Left ventricle myocardium inferior (tissue), 1 donor: ENCODE results near the gene NOVA2. TPM values are rescaled to one million over a fixed set of nuclear protein-coding genes. Genes with fewer than 3 reads are reported as not detected.

Experiments
- DNase-seq: peaks from one replicate; pipeline ENCODE4 v3.0.0-alpha.2; 2020
- H3K27ac ChIP-seq: fragments of 200-600 bp; replicated peaks from 2 replicates; pipeline ENCODE4 v1.8.0; 2021
- H3K27me3 ChIP-seq: fragments of 200-600 bp; 2 replicates; pipeline ENCODE4 v1.8.0; 2021; ENCODE audit warnings: low read depth
- H3K36me3 ChIP-seq: fragments of 200-600 bp; 2 replicates; pipeline ENCODE4 v1.8.0; 2021
- H3K4me1 ChIP-seq: fragments of 200-600 bp; 2 replicates; pipeline ENCODE4 v1.8.0; 2021
- H3K4me3 ChIP-seq: fragments of 200-600 bp; 2 replicates; pipeline ENCODE4 v1.8.0; 2021; ENCODE audit warnings: mild to moderate bottlenecking, moderate library complexity
- H3K9me3 ChIP-seq: fragments of 200-600 bp; replicated peaks from 2 replicates; pipeline ENCODE4 v1.8.0; 2021
- intact Hi-C: fragments of 100-400 bp; cut with micrococcal nuclease; formaldehyde crosslinking; loops from one replicate; pipeline ENCODE4 v1.11.0; 2022
- total RNA-seq: library from RNA; stranded (reverse); fragmentation: NEBNext Ultra II Directional; extraction: Animal tissue kit (Norgen Biotek cat#: 25700); gene quantifications from one replicate; pipeline ENCODE4 v1.2.1, GENCODE V29; 2021
- TF ChIP-seq, protein P1 (sequence below): fragments of 200-600 bp; IDR thresholded peaks from 2 replicates; pipeline ENCODE4 v1.8.0; 2021; ENCODE audit warnings: antibody characterized with exemption, mild to moderate bottlenecking, borderline replicate concordance
- donor health status: DM: no; HTN: yes; CAD: no; lungs with severe emphysema.

The NOVA2 gene
- total RNA-seq, 1 donor from 2014 or later, result 5.0 TPM

DNA sequence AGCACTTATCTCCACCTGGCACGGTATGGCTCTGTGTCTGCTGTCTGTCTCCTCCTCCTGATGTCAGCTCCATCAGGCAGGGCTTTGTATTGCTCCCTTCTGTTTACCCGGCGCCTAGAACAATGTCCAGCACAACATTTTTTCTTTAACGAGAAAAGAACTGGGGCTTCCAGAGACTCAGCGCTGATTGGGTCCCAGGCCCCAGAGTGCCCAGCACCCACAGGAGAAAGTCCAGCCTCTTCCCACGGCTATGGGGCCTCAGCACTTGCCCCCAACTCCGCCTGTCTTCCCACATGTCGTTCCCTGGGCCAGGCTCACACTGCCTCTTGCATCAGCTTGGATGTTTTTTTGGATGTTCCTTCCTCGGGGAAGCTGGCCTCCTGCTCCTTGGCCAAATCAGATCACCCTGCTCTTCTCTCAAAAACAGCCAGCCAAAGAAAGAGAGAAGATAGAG lies 78.1 kb downstream of the NOVA2 start:
- TF ChIP-seq, protein P1, sequence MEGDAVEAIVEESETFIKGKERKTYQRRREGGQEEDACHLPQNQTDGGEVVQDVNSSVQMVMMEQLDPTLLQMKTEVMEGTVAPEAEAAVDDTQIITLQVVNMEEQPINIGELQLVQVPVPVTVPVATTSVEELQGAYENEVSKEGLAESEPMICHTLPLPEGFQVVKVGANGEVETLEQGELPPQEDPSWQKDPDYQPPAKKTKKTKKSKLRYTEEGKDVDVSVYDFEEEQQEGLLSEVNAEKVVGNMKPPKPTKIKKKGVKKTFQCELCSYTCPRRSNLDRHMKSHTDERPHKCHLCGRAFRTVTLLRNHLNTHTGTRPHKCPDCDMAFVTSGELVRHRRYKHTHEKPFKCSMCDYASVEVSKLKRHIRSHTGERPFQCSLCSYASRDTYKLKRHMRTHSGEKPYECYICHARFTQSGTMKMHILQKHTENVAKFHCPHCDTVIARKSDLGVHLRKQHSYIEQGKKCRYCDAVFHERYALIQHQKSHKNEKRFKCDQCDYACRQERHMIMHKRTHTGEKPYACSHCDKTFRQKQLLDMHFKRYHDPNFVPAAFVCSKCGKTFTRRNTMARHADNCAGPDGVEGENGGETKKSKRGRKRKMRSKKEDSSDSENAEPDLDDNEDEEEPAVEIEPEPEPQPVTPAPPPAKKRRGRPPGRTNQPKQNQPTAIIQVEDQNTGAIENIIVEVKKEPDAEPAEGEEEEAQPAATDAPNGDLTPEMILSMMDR, result no peak
- H3K36me3 ChIP-seq, result peaks cover 56% of the 10 kb centered on the region
- no peak for DNase-seq
- no peak overlapping the region for H3K4me3 ChIP-seq
- intact Hi-C loops, result no loop called here
- no peaks in the 10 kb centered on the region for H3K27me3 ChIP-seq
- no peaks in the 10 kb centered on the region for H3K9me3 ChIP-seq
- no peak overlapping the region for H3K27ac ChIP-seq
- H3K4me1 ChIP-seq, result peaks cover 5% of the 10 kb centered on the region

DNA sequence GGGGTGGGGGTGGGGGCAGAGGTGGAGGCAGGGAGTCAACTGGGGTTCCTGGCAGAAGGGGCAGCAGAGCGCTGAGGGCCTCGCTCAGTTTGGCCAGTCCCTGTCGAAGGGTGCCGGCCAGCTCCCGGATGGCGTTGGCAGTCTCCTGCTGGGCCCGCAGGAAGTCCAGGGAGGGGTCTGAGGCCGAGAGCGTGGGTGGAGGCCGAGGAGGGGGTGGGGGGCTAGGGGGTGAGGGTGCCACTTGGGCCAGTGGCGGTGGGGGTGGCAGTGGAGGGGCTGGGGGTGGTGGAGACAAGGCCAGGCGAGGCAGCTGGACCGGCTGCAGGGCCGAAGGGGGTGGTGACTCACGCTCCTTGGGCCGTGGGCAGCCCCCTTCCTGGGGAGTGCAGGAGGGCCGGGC lies 82.8 kb downstream of the NOVA2 start:
- H3K4me3 ChIP-seq, result no peak overlapping the region
- H3K27me3 ChIP-seq, result no peaks in the 10 kb centered on the region
- intact Hi-C loops, result no loop called here
- H3K27ac ChIP-seq, result no peak overlapping the region
- peaks cover 21% of the 10 kb centered on the region for H3K36me3 ChIP-seq
- H3K4me1 ChIP-seq, result peaks cover 11% of the 10 kb centered on the region
- TF ChIP-seq, protein P1, result no peak
- H3K9me3 ChIP-seq, result no peaks in the 10 kb centered on the region
- no peak for DNase-seq

DNA sequence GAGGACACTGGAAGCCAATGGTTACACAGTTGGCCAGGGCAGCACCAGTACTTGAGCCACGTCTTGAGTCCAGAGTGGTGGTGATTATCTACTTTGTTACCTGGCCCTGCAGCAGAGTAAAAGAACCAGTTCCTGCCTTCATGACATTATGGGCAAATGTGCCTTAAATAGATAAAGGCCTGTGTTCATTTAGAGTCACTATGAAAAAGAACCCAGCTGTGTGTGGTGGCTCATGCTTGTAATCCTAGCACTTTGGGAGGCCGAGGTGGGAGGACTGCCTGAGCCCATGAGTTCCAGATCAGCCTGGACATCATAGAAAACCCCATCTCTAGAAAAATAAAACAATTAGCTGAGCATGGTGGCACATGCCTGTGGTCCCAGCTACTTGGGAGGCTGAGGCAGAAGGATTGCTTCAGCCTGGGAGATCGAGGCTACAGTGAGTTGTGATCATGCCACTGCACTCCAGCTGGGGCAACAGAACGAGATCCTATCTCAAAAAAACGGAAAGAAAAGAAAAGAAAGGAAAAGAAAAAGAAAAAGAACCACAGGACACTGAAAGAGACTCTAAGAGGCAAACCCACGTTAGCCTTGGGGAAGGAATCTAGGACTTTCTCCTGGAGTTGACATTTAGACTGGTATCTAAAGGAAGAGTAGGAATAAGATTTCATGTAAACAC lies 84.3 kb downstream of the NOVA2 start:
- H3K4me3 ChIP-seq, result no peak overlapping the region
- intact Hi-C loops, result no loop called here
- peaks cover 25% of the 10 kb centered on the region for H3K4me1 ChIP-seq
- H3K27ac ChIP-seq, result no peak overlapping the region
- TF ChIP-seq, protein P1, result no peak
- peaks cover 11% of the 10 kb centered on the region for H3K36me3 ChIP-seq
- H3K27me3 ChIP-seq, result no peaks in the 10 kb centered on the region
- no peak for DNase-seq
- H3K9me3 ChIP-seq, result no peaks in the 10 kb centered on the region

DNA sequence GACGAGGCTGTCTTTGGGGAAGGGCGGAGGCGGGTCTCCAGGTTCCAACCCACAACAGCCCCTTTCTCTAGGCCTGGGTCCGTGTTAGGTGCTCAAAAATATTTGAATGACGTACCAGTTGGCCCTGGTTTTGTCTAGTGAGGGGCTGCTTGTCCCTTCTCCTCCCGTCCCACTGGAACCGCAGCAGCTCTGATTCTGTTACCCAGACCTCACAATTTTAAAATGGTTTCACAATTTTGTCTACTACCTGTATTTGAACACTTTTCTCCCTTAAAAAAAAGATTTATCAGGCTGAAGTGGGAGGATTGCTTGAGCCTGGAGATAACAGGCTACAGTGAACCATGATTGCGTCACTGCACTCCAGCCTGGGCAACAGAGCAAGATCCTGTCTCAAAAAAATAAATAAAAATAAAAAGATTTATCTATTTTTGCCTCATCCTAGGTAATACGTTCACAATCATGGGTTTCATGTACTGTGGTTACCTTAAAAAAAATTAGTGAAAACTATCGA lies 86.4 kb downstream of the NOVA2 start:
- Histone ChIP-seq H3K27me3 (no peaks in the 10 kb centered on the region), H3K9me3 (no peaks in the 10 kb centered on the region), H3K36me3 (peaks cover 17% of the 10 kb centered on the region), H3K4me3 (peak overlapping the region; percentile 91), H3K27ac (peak overlapping the region; percentile 95), H3K4me1 (peaks cover 46% of the 10 kb centered on the region)
- intact Hi-C loops, result no loop called here
- no peak for DNase-seq
- TF ChIP-seq, protein P1, result no peak

DNA sequence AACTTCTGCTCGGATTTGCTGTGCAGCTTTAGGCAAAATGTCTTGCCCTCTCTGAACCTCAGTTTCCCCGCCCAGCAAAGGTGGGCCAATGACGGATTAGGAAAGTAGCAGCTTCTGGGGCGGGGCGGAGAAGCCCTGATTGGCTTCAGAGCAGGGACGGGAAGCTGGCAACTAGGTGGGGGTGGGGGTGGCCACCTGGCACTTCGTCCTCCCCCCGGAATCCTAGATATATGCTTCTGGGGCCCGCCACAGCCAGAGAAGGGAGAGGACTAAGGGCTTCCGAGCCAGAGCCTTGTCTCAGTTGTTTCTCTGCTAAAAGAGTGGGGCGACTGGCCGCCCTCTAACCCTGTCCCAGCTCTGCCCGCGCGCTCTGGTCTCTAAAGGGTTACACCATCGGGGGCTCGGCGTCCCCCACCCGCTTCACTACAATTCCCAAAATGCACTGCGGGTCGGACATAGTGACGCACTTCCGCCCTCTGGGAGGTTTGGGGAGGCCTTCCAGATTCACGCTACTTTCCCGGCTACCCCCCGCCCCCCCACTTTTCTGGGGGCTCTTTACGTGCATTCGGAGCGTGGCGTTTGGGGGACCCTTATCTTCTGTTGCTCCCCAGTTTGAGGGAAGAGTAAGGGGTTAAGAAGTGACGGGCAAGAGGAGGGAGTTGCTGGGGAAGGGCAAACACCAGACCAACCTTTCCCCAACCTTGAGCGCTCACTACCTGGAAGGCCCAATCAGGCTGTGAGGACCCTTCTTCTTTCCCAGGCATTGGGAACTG lies 87.1 kb downstream of the NOVA2 start:
- Histone ChIP-seq H3K9me3 (no peaks in the 10 kb centered on the region), H3K36me3 (peaks cover 17% of the 10 kb centered on the region), H3K27ac (peak overlapping the region; percentile 95), H3K27me3 (no peaks in the 10 kb centered on the region), H3K4me3 (peak overlapping the region; percentile 91), H3K4me1 (peaks cover 49% of the 10 kb centered on the region)
- intact Hi-C loops, result no loop called here
- TF ChIP-seq, protein P1, result no peak
- peak; percentile 91 for DNase-seq
